SIG-M5 (cell line): ENCODE results near the gene SERPINB5.
"Not testable (repeated sequence)": the region's sequence is repeated elsewhere in the genome, so short reads cannot be mapped to it uniquely, and the experiment has no call there.

ENCODE experiments used
- DNase-seq: peaks from one replicate; lab custom pipeline; 2025; lab: John Stamatoyannopoulos, UW

The SERPINB5 gene, protein sequence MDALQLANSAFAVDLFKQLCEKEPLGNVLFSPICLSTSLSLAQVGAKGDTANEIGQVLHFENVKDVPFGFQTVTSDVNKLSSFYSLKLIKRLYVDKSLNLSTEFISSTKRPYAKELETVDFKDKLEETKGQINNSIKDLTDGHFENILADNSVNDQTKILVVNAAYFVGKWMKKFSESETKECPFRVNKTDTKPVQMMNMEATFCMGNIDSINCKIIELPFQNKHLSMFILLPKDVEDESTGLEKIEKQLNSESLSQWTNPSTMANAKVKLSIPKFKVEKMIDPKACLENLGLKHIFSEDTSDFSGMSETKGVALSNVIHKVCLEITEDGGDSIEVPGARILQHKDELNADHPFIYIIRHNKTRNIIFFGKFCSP

DNA sequence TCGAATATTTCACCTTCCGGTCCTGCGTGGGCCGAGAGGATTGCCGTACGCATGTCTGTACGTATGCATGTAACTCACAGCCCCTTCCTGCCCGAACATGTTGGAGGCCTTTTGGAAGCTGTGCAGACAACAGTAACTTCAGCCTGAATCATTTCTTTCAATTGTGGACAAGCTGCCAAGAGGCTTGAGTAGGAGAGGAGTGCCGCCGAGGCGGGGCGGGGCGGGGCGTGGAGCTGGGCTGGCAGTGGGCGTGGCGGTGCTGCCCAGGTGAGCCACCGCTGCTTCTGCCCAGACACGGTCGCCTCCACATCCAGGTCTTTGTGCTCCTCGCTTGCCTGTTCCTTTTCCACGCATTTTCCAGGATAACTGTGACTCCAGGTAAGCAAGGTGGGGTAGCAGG, at the start of gene SERPINB5:
TSS of gene SERPINB5 (plus strand) at position 291 of the 400 bp plus-strand sequence. CDS start 7,471 bp downstream, outside the sequence.
- no peak for DNase-seq

DNA sequence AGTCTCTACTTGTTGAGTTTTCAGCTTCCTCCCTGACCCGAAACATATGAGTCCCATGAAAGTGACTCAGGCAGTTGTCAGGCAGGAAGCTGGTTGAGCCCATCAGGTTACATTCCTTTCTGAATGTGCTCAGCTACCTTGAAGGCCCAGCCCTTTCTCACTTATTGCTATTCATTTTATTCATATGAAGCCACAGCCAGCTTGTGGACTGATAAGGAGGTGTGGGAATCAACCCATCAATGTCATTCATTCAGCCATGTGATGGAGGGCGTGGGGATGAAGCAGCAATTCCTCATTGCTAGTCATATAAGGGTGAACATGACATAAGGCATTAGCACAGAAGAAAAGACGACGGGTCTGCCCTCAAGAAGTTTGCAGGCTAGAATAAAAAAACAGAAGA, 49.2 kb upstream of the SERPINB5 start:
- DNase-seq, result no peak

DNA sequence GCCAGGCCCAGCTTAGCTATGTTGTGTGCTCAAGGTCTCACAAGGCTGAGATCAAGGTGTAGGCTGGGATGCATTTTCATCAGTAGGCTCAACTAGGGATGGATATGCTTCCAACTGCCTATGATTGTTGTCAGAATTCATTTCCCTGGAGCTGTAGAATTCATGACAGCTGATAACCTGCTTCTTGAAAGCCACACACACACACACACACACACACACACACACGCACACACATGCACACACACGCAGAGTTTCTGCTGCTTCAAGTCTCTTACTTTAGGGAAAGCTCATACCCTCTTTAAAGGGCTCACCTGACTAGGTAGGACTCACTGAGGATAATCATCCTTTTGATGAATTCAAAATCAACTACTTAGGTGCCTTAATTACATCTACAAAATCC, 46.2 kb upstream of the SERPINB5 start:
- no peak for DNase-seq

DNA sequence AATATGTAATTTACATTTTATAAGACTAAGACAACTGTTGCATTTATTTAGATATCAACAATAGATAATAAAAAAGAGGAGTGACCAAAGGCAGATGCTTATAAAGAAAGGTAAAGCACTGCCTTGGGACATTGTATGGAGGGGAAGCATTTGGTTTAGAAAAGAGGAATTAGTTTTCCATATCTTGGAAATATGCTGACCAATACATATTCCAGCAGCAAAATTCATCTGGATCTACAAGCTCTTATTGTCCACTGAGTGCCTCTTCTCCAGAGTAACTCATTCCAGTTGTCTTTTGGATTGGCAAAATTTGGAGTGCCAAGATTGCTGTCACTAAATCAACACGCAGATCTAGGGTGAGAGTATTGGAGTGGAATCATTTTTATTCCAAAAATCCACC, 45.6 kb upstream of the SERPINB5 start:
- DNase-seq, result no peak

DNA sequence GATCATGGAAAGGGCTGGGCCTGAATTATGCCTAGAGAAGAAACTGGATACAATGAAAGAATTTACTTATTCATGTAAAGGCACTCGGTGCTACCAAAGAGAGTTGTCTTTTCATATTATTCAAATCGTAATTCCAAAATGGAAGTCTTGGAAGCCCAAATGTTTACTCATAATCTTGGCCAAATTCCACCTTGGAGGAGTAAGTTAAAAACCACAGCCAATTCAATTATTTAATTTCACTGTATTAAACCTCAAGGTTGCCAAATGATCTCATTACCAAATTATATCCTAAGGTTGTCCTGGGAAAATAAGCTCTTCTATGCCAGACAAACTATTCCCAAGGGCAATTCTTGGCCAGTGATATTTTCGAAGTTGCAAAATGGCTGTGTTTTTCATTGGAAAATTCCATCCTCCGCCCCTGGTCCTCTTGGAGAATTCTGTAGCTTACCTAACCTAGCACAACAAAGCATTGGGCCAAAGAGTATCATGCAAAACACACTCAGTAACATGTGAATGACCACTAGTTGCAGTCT, 43.4 kb upstream of the SERPINB5 start:
- no peak for DNase-seq

DNA sequence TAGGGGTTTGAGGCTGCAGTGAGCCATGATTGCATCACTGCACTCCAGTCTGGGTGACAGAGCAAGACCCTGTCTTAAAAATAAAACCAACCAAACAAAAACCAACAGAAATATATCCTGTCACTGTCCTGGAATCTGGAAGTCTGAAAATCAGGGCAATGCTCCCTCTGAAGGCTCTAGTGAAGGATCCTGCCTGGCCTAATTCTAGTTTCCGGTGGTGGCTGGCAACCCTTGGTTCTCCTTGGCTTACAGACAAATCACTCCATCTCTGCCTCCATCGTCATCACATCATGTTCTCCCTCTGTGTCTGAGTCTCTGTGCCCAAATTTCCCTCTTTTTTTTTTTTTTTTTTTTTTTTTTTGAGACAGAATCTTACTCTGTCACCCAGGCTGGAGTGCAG, 38.6 kb upstream of the SERPINB5 start:
- no peak for DNase-seq

DNA sequence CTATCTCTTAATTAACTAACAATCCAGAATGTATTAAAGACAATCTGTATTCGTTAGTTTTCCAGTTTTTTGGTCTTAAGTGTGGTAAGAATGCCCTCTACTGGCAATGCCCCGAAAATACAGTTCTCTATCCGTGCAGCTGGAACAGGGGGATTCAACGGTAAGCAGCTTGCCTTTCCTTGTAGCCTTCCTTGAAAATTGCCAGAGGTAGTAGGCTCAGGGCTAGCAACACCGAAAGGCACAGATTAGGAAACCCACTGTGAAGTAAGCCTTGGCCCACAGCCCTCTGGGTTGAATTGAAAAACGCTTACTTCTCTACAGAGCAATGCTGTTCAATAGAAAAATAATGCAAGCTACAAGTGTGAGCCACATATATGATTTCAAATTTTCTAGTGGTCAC, 37.4 kb upstream of the SERPINB5 start:
- DNase-seq, result no peak

DNA sequence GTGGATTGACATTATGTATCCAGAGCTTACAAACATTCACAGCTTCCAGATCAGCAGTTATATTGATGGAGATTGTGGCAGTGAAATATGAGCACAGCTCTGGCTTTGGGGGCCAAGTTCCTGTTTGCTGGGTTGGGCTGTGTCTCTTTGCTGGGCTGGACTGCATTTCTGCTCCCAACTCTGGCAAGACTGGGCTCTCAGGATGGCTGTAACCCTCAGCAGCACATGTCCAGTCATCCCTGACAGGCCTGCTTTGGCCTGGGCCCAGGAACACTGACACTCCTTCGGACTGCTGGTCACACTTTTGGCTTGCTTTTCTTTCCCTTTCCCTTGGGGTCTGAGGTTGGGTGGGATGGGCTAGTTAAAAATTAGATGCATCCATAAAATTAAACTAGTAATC, 36.5 kb upstream of the SERPINB5 start:
- DNase-seq, result no peak

DNA sequence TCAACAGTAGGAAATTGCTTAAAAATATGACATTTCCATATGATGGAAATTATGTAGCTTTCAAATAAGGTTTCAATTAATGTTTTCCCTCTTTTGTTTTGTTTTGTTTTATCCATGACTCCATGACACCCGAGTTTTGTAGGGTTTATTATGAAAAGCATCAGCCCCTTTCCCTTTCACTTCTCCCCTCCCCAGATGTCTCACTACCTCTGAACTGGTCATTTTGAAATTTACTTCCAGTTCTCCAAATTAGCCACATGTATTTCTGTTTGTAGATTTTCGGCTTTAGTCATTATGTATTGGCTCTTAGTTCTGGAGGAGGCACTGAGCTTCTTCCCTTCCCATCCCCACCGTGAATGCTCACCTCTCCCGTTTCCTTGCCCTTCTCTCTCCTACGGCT, 35.9 kb upstream of the SERPINB5 start:
- peak; percentile 4 for DNase-seq

DNA sequence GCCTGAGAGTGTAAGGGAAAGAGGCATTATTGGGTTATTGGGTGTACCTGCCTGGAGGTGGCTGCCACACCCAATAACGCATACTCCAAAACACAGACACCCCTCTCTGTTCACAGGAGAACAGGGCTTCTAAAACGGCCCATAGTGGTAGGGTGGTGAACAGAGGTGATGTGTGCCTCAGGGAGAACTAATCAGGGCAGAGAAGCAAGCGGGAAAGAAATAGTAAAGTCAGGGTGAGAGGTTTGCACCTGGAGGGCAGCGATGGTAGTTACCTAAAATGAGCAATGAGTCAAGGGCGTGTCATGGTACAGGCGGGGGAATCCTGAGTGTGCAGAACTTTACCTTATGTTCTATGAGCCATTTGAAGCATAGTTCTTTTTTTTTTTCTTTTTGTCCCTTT, 32.9 kb upstream of the SERPINB5 start:
- DNase-seq, result no peak

DNA sequence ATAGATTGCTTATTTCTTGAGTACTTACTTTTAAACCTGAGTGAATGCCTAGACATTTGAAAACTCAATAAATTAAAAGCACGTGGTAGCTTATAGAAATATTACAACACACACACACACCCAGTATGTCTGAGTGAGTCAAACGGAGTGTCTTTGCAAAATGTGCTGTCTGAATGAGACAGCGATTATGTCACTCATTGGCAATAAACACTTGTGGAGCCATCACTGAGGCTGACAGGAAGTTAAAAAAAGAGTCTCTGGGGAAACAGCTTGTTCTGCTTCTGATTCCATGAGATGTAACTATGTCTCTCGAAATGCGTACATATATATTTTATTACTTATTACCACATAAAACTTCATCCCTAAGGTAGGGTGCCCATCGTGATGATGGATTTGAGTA, 32.2 kb upstream of the SERPINB5 start:
- peak; percentile 91 for DNase-seq

DNA sequence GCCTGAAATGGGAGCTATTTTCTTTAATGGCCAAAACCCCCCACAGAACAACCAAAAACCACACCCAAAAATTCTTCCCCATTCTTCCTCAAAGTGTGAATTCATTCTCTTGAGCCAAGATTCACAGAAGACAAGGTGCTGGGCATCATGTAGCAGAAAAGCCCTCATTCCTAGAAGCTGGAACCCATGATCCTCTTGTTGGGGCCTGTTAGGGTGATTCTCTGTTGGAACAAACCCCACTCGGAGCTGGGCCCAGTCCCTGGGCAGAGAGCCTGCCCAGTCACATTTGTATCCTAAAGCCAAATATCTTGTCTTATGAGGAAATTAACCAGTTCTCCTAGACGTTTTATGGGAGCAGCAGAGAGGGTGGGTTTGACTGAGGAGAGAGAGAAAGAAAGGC, 31.7 kb upstream of the SERPINB5 start:
- no peak for DNase-seq

DNA sequence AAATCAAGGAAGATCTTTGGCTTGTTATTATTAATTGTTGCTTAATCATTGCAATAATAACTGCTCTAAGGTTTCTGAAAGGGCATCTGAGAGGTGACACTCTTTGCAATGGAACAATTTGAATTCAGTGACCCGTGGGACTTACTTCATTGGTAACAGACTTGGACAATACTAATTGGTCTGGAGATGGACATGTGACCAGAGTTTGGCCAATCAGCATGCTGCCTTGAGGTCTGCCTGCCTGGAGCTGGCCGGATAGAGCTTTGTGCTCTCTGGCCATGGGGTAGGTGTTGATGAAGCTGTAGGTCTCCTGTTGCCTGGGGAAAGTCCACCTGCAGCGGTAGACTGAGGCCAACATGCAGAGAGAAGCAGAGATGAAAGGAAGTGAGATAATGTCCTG, 30.5 kb upstream of the SERPINB5 start:
- no peak for DNase-seq

DNA sequence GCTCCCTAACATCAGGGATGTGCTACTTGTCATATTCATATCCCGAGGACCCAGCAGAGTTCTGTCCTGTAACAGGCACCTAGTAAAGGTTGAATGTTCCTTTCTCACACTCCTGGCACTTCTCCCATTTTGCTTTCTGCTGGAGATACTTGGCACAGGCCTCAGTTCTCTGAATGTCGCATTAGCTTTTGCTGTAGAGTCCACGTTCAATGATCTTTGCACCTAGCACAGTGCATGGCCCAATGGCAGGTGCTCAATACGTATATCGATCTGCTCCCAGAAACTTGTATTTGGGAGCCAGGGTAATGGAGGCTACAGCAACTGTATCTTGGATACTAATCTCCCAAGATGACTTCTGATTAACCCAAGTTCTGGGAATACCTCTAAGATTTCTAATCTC, 29.7 kb upstream of the SERPINB5 start:
- no peak for DNase-seq

DNA sequence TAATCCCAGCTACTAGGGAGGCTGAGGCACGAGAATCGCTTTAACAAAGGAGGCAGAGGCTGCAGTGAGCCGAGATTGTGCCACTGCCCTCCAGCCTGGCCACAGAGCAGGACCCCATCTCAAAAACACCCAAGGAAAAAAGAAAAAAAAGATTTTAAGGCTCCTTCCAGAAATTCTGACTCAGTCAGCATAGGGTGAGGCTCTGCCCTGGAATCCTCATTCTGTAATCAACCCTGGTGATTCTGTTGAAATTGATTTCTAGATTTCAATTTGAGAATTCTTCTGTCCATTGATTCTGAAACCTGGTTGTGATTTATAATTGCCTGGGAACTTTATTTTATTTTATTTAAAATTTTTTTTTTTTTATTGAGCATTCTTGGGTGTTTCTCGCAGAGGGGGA, 27.3 kb upstream of the SERPINB5 start:
- DNase-seq, result no peak

DNA sequence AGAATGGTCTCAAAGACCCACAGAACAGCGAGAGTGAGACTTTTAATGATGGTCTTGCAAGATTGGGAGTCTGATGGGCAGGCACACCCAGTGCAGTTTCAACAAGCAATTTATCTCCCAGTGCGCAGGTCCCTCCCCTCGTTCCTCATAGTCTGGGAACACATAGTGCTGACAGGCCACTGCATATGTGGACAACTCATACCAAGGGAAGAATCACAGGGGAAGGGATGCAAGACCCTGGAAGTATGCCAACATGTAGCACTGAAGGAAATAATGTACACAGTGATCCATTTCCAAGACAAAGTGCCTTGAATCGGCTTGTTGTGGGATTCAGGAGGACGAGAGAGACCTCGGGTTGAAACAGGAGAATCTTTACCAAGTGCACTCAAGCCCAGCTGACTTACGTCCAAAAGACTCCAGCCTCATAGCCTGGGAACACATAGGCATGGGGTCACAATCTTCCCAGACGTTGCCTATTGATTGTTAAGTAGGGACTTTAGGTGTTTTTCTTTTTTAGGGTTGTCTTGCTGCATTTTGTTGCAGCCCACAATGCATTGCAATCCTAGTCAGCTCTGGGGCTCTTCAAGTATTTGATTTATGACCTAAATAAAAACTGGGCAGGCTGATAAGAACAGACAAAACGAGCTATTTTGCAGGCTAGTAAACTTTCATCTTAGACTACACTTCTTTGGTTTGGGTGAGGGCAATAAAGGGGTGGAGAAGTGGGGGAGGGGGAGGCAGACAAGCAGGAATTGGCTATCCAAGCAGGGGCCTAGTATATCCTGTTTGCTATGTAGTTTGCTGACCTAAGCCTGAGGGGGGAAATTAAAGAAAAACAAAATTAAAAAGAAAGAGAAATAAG, 24.7 kb upstream of the SERPINB5 start:
- no peak for DNase-seq

DNA sequence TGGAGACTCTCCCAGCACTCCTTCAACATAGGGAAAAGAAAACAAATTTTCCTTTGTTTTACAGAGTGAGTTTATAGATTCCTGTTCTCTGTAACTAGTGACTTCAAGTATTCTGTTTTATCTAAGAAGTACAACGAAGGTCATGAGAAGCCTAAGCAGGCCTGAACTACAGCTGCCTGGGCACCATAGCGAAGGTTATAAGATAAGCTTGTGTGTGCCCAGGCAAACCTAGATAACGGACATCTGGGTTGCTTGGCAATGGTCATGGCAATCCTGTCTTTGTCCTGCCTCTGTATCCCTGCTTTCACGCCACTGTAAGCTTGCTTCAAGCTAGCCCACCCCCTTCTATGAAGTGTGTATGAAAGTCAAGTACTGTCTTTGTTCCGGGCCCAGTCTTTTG, 24.0 kb upstream of the SERPINB5 start:
- not testable (repeated sequence) for DNase-seq

DNA sequence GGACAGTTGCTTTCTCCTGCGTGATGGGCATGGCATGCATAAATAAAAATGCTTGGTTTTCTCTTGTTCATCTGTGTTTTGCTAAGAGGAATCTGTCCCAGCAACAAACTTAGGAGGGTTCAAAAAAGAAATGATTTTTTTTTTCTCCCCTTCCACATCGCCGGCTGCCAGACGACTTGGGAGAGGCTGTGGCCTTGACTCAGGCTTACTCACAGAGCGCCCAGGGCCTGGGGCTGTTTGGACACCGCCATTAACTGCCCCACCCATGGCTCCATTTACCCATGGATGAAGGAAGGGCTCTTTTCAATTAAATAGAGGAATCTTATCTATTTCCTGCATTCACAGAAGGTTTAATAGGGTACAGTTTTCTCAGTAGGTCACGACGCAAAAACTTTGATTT, 22.3 kb upstream of the SERPINB5 start:
- DNase-seq, result no peak

DNA sequence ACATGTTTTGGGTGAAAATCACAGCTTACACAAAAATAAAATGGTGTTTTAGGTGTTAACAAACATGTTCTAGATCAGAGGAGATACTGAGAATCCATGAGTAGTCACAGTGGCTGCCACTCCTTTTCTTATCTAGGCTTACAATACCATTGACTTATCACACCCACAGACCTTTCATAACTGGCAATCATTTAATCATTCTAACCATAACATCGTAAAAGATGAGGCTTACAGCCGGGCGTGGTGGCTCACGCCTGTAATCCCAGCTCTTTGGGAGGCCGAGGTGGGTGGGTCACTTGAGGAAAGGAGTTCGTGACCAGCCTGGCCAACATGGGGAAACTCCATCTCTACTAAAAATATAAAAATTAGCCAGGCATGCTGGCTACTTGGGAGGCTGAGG, 18.8 kb upstream of the SERPINB5 start:
- DNase-seq, result no peak

DNA sequence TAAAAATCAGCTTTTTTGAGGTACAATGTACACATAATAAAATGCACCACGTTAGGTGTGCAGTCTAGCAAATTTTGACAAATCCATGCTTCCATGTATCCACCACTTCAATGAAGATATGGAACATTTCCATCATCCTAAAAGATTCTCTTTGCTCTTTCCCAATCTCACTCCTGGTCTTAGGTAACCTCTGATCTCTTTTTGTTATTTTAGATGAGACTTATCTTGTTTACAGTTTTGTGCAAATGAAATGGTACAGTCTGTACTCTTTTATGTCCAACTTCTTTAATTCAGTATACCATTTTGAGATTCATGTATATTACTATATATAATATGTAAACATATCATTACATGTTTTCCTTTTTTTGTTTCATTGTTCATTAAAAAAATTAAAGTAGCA, 16.3 kb upstream of the SERPINB5 start:
- DNase-seq, result no peak

DNA sequence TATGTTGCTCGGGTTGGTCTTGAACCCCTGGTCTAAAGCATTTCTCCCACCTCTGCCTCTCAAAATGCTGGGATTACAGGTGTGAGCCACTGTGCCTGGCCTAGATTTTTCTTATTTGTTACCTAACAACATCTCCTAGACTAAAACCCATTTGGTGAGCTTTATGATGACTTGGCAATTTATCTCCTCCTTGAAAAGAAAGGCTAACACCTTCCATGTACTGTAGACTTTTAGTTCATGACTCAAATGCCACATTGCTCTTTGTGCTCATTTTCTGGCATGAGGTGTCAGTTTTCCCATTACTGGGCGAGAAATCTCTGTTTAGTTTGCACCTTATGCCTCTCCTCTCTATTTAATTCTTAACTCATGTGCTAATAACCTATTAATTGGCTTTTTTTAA, 12.3 kb upstream of the SERPINB5 start:
- DNase-seq, result no peak

DNA sequence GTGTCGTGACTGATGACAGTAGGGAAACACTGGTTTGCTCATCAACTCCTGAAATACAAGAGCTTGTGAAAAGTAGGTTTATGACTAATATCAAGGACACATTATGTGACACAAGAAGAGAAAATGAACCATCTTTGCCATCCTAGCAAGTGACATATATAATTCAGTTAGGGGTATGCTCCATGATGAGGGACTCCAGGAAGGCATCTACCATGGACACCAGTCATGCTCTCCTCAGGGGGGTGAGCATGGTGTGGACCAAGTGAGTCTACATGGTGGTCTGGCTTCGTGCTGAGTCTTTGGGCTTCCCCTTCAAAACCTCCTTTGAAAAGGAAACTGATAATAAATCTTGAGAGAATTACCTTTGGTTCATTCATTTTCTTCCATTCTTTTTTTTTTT, 11.7 kb upstream of the SERPINB5 start:
- DNase-seq, result no peak

DNA sequence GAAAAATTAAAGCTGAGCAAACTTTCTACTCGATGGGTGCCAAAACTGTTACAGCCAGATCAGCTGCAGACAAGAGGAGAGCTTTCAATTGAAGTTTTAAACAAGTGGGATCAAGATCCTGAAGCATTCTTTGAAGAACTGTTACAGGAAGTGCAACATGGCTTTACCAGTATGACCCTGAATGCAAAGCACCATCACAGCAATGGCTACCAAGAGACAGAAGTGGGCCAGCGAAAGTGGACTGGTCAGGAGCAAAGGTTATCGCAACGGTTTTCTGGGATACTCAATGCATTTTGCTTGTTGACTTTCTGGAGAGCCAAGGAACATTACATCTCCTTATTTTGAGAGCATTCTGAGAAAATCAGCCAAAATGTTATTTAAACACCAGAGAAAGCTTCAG, 9.1 kb upstream of the SERPINB5 start:
- DNase-seq, result no peak
